Measurements from ENCODE around the gene CILP2.

The CILP2 gene

GRCh38 chr19:19529783-19530422 is 8.2 kb upstream of the CILP2 start:
- DNase-seq, result no peak

GRCh38 chr19:19530423-19530804 is 7.7 kb upstream of the CILP2 start:
- DNase-seq, result no peak

- no peak for DNase-seq
These were observed 7.2 kb upstream of the CILP2 start for GRCh38 chr19:19530889-19531288.

GRCh38 chr19:19531951-19532805 is 5.9 kb upstream of the CILP2 start:
- peak; percentile 90 for DNase-seq

GRCh38 chr19:19532806-19533701 is 5.0 kb upstream of the CILP2 start:
- DNase-seq, result no peak

GRCh38 chr19:19533841-19534240 is 4.2 kb upstream of the CILP2 start:
- peak; percentile 88 for DNase-seq

- no peak for DNase-seq
These were observed 3.4 kb upstream of the CILP2 start for GRCh38 chr19:19534556-19535265.

GRCh38 chr19:19535311-19536191 is 2.5 kb upstream of the CILP2 start:
- no peak for DNase-seq

GRCh38 chr19:19537075-19538048 is 703 bp upstream of the CILP2 start:
- peak; percentile 42 for DNase-seq

- peak; percentile 55 for DNase-seq
These were observed 711 bp downstream of the CILP2 start for GRCh38 chr19:19538785-19539166.

- DNase-seq, result no peak
These were observed 1.6 kb downstream of the CILP2 start for GRCh38 chr19:19539698-19540063.

- DNase-seq, result peak; percentile 89
These were observed 2.1 kb downstream of the CILP2 start for GRCh38 chr19:19540064-19540714.

- DNase-seq, result peak; percentile 89
These were observed 2.9 kb downstream of the CILP2 start for GRCh38 chr19:19540715-19541515.

GRCh38 chr19:19541616-19542015 is 3.6 kb downstream of the CILP2 start:
- no peak for DNase-seq

- no peak for DNase-seq
These were observed 4.4 kb downstream of the CILP2 start for GRCh38 chr19:19542507-19542906.

GRCh38 chr19:19543101-19543500 is 5.0 kb downstream of the CILP2 start:
- no peak for DNase-seq

- DNase-seq, result no peak
These were observed 5.6 kb downstream of the CILP2 start for GRCh38 chr19:19543640-19544039.

- DNase-seq, result no peak
These were observed 6.3 kb downstream of the CILP2 start for GRCh38 chr19:19544257-19544953.

Data from NCI-H82 (cell line).